Measurements from ENCODE around the gene IKBKG. TPM values are rescaled to one million over a fixed set of nuclear protein-coding genes. Genes with fewer than 3 reads are reported as not detected.
"Not testable (repeated sequence)": the region's sequence is repeated elsewhere in the genome, so short reads cannot be mapped to it uniquely, and the experiment has no call there.

Gene IKBKG
- total and polyA plus RNA-seq, 7 donors, result 9.2 to 28.9 (median 15.5) TPM

- WGBS, 2 donors, result no CpG with 5 or more reads among the region's 5 CpGs
Measured at GRCh38 chrX:154575076-154575475, 27.7 kb downstream of the IKBKG start.

GRCh38 chrX:154582994-154583393, 35.6 kb downstream of the IKBKG start:
- H3K4me1 ChIP-seq; H3K9me3 ChIP-seq; DNase-seq; H3K27ac ChIP-seq; H3K4me3 ChIP-seq; intact Hi-C loops (cut with DNase I); H3K36me3 ChIP-seq; H3K27me3 ChIP-seq: not testable (repeated sequence)
- WGBS, 2 donors, result no CpG with 5 or more reads among the region's 8 CpGs

More at GRCh38 chrX:154575076-154575475, 27.7 kb downstream of the IKBKG start:
- H3K4me1 ChIP-seq; H3K27me3 ChIP-seq; H3K27ac ChIP-seq; intact Hi-C loops (cut with DNase I); DNase-seq; H3K9me3 ChIP-seq; H3K4me3 ChIP-seq; H3K36me3 ChIP-seq: not testable (repeated sequence)

- H3K4me1 ChIP-seq; intact Hi-C loops (cut with DNase I); H3K36me3 ChIP-seq; H3K27ac ChIP-seq; H3K9me3 ChIP-seq; H3K27me3 ChIP-seq; H3K4me3 ChIP-seq; DNase-seq: not testable (repeated sequence)
- no CpG with 5 or more reads among the region's 39 CpGs for WGBS, 2 donors
Measured at GRCh38 chrX:154584585-154585183, 37.3 kb downstream of the IKBKG start, which contains the start of gene CTAG1A. CTAG1A (plus strand) TSS chrX:154585133; CDS start chrX:154585207, 74 bp downstream.

GRCh38 chrX:154590415-154590814, 43.0 kb downstream of the IKBKG start:
- H3K4me3 ChIP-seq; H3K27me3 ChIP-seq; H3K27ac ChIP-seq; intact Hi-C loops (cut with DNase I); H3K4me1 ChIP-seq; DNase-seq; H3K9me3 ChIP-seq; H3K36me3 ChIP-seq: not testable (repeated sequence)
- no CpG with 5 or more reads among the region's 13 CpGs for WGBS, 2 donors

- no peak for DNase-seq
- Histone ChIP-seq H3K27ac (no peak overlapping the region), H3K4me1 (peaks cover 0 to 9% (median 3%) of the 10 kb centered on the region in 4 donors), H3K27me3 (no peaks in the 10 kb centered on the region), H3K9me3 (no peaks in the 10 kb centered on the region), H3K4me3 (no peak overlapping the region), H3K36me3 (no peaks in the 10 kb centered on the region)
- intact Hi-C loops (cut with DNase I), result no loop called here
- TF ChIP-seq POLR2AphosphoS5 (IDR thresholded peaks at IDR 0.05) (no peak), CTCF (IDR thresholded peaks at IDR 0.05) (no peak), EP300 (IDR thresholded peaks at IDR 0.05) (no peak), POLR2A (IDR thresholded peaks at IDR 0.05) (no peak)
- 94 to 95% methylated on average over 5 of the region's 5 CpGs for WGBS, 2 donors
Measured at GRCh38 chrX:154592505-154592904, 45.1 kb downstream of the IKBKG start.

GRCh38 chrX:154593201-154593600, 45.8 kb downstream of the IKBKG start:
- H3K4me3 ChIP-seq, result no peak overlapping the region
- no peaks in the 10 kb centered on the region for H3K36me3 ChIP-seq
- no peak for DNase-seq
- 87 to 89% methylated on average over 5 of the region's 5 CpGs for WGBS, 2 donors
- no peak overlapping the region for H3K27ac ChIP-seq
- no peaks in the 10 kb centered on the region for H3K9me3 ChIP-seq
- intact Hi-C loops (cut with DNase I), result no loop called here
- H3K27me3 ChIP-seq, result no peaks in the 10 kb centered on the region
- peaks cover 0 to 9% (median 3%) of the 10 kb centered on the region in 4 donors for H3K4me1 ChIP-seq
- TF ChIP-seq EP300 (IDR thresholded peaks at IDR 0.05) (no peak), POLR2AphosphoS5 (IDR thresholded peaks at IDR 0.05) (no peak), CTCF (IDR thresholded peaks at IDR 0.05) (no peak), POLR2A (IDR thresholded peaks at IDR 0.05) (no peak)

GRCh38 chrX:154594491-154594890, 47.1 kb downstream of the IKBKG start:
- no peaks in the 10 kb centered on the region for H3K27me3 ChIP-seq
- no peak overlapping the region for H3K4me3 ChIP-seq
- H3K36me3 ChIP-seq, result no peaks in the 10 kb centered on the region
- 91 to 94% methylated on average over 4 of the region's 4 CpGs for WGBS, 2 donors
- TF ChIP-seq EP300 (IDR thresholded peaks at IDR 0.05) (no peak), POLR2AphosphoS5 (IDR thresholded peaks at IDR 0.05) (no peak), CTCF (IDR thresholded peaks at IDR 0.05) (no peak), POLR2A (IDR thresholded peaks at IDR 0.05) (no peak)
- intact Hi-C loops (cut with DNase I), result no loop called here
- H3K27ac ChIP-seq, result no peak overlapping the region
- DNase-seq, result no peak
- H3K9me3 ChIP-seq, result no peaks in the 10 kb centered on the region
- H3K4me1 ChIP-seq, result peaks cover 0 to 9% (median 3%) of the 10 kb centered on the region in 4 donors
